Cardiac septum (tissue), 1 donor: ENCODE measurements around the gene TAP2. TPM values are rescaled to one million over a fixed set of nuclear protein-coding genes. Genes with fewer than 3 reads are reported as not detected.
A peak's percentile ranks its signal among the peaks of the same experiment; 100 is the strongest.

ENCODE experiments used
- DNase-seq: peaks from one replicate; pipeline ENCODE4 v3.0.0-alpha.2; 2020; ENCODE audit warnings: low spot score
- intact Hi-C: fragments of 100-400 bp; cut with DNase I; formaldehyde crosslinking; loops from one replicate; pipeline ENCODE4 v1.14.0; 2022
- total RNA-seq: library from RNA; stranded (reverse); fragmentation: NEBNext Ultra II Directional; extraction: Animal tissue kit (Norgen Biotek cat#: 25700); gene quantifications from one replicate; pipeline ENCODE4 v1.2.1, GENCODE V29; 2021
- donor health status: DM: no; HTN: no; CAD: no.

Gene TAP2
- total RNA-seq, 1 donor from 2014 or later, result 12.7 TPM

DNA sequence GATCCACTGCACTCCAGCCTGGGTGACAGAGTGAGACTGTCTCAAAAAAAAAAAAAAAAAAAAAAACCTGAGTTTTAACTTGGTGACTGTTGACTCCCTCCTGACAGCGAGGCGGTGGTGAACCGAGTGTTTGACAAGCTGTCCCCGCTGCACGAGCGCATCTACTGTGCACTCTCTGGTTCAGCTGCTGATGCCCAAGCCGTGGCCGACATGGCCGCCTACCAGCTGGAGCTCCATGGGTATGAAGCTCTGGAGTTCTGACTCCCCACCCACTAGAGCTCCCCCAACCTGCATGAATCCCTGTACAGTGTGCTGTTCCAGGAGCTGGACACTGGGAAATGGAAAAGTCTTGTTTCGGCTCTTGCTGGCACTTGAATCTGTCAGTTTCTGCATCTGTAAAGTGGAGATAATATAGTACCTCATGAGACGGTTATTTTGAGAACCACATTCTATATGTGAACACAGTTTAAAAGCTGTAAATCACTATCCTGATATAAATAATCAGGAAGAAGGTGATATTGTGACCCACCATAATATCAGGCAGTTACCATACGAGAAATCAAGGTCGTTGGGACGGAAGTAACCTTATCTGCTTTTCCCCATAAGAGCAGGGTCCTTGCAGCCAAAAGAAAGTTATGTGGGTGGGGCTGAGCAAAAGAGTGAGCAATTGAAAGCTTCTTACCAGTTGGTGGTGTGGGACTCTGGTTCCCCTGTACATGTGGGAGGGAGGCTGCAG lies 18.8 kb upstream of the TAP2 start:
- no peak for DNase-seq

DNA sequence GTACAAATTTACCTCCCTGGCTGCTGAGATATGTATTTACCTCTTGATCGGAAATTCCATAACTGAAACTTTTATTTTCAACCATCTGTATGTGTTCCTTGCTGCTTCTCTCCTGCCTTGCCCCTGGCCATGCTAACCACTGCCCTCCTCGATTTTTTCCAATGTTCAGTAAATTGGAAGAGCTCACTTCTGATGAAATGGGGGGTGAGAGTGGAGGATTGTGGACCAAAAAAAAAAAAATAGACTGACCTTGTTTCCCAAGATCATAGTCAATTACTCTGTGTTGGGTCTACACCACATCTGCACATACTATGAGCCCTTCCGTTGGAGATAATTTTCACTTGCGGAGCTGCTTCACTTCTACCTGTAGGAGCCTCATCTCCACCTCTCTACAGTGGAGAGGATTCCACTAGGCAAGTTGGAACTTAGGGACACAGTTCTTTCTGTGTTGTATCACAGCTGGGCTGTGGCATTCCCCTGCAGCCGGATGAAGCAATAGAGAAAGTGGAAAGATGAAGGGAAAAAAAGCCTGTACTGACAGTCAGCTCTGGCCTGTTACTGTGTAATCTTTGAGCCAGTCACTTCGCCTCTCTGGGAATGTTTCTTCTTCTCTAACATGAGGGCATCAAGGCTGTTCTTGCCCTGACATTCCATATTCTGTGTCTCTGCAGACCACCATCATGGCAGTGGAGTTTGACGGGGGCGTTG lies 17.1 kb upstream of the TAP2 start:
- DNase-seq, result no peak
- intact Hi-C loops, result no loop called here

More for the DNA sequence above, 18.8 kb upstream of the TAP2 start:
- intact Hi-C loops, result no loop called here

- peak; percentile 85 for DNase-seq
- intact Hi-C loops, result no loop called here
These were observed 16.0 kb upstream of the TAP2 start for GRCh38 chr6:32854376-32855178.

DNA sequence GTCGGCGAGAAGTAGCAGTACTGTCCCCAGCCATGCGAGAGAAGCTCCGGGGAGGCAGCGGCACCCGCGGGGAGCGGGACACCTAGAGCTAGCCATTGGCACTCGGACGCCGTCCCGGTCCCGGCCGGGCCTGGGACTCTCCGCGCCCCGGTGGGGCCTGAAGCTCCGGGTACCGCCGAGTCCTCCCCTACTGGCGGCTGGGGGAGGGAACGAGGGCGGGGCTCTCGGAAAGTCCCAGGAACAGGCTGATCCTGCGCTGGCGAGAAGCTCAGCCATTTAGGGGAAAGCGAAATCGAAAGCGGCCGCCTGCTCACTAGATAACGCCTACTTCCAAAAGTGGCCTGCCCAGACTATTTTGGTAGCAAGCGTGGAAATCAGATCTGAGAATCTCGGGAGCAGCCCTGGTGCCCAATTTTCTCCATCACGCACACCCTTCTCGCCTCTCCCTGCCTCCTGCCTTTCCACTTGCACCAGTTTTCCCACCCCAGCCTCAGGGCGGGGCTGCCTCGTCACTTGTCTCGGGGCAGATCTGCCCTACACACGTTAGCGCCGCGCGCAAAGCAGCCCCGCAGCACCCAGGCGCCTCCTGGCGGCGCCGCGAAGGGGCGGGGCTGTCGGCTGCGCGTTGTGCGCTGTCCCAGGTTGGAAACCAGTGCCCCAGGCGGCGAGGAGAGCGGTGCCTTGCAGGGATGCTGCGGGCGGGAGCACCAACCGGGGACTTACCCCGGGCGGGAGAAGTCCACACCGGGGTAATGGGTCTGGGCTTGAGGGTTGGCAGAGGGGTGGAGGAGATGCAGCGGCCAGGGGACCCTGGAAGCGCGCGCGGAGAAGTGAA lies 15.2 kb upstream of the TAP2 start, which contains the start of the genes PSMB9 and TAP1:
Gene PSMB9, plus strand, starts transcription at position 652 of the 835 bp plus-strand sequence. Its CDS starts 38 bp downstream, at position 690.
Gene TAP1, minus strand, starts transcription at position 164 of the 835 bp plus-strand sequence. Its CDS starts 68 bp downstream, at position 96.
- intact Hi-C loops, result loop anchor here (1.0 to 2.0 kb wide), 3 partner anchors 9 to 115 kb away; partner anchors contain the start of genes BRD2, PSMB8 and TAP2
- DNase-seq, result peak; percentile 99

GRCh38 chr6:32852844-32853540 lies 14.5 kb upstream of the TAP2 start:
- intact Hi-C loops, result loop anchor here (1.0 to 2.0 kb wide), 3 partner anchors 9 to 116 kb away; partner anchors contain the start of genes BRD2, PSMB8 and TAP2
- DNase-seq, result peak; percentile 80

DNA sequence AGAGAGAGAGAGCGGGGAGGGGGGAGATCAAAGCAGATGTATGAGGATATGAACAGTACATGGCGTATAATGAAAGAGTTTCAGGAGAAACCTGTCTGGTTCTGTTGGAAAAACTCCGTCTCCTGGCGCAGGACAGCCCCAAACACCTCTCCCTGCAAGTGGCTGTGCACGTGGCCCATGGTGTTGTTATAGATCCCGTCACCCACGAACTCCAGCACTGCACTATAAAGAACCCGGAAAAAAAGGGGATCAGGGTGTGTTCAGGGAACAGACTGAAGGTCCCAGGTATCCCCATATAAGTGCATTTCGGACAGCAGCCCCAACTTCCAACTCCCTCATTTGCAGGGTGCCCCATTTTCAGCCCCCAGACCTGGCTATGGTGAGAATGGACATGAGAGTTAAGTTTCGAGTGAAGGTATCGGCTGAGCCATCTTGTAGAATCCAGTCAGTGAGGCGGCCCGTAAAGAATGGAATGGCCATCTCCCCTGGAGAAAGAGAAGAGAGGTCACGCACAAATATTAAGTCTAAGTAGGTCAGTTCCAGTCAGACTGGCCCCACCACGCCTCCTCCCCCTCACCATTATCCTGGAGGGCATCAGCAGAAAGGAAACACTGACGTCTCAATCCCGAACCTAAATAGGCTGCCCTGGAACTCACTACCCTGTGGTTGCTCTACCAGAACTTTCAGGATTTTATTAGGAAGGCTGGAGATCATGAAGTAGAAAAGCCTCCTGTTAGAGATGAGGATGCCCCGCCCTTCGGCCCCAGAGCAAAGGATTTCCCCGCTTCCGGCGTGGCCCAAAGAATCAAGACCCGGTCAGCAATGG lies 13.7 kb upstream of the TAP2 start:
- intact Hi-C loops, result loop anchor here (2.0 kb wide), 1 partner anchor 117 kb away; the partner anchor contains the start of gene BRD2
- peak; percentile 81 for DNase-seq

DNA sequence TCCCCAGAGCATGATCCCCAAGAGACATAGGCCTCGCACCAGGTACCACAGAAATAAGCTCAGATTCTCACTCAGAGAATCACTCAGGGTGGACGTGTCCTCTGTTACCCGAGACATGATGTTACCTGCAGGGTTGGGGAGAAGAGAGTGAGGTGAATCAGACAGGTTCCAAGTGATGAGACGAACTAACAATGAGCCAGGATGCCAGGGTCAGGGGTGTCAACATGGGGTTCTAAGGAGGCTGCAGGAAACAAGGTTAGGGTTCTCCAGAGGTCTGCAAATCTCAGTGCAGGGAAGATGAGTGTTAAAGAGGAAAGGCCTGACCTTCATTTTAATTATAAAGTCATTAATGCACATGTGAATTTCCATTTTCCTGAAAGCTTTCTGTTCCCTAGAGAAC lies 12.5 kb upstream of the TAP2 start:
- intact Hi-C loops, result no loop called here

DNA sequence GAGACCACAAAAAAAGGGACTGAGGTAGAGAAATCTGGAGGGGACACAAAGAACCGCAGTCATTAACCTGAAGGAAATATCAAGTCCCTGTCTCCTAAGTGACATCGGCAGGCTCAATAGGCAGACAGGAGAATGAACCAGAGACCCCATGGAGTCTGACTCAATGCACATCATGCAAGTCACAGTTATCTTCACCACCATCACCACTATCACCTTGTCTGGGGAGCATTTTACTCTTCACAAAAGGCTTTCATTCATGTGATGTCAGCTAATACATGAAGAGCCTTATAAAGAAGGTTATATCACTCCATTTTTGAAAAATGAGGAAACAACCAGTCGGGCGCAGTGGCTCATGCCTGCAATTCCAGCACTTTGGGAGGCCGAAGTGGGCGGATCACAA lies 10.6 kb upstream of the TAP2 start:
- no peak for DNase-seq
- intact Hi-C loops, result no loop called here

More for the DNA sequence above, 12.5 kb upstream of the TAP2 start:
- DNase-seq, result no peak

DNA sequence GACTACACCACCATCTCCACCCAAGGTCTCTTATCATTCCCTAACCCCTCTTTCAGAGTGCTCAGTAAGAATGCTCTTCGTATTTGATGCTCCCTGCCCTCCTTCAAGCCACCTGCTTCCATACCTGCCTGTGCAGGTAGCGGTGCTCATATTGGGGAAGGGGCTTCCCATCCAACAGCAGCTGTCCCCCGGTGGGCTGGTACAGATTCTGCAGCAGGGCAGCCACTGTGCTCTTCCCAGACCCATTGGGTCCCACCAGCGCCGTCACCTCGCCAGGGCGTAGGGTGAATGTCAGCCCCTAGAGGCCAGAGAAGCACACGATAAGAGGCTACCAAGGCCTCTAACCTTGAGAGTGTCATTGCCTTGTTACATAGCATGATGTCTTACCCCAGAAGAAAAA lies 9.3 kb upstream of the TAP2 start:
- intact Hi-C loops, result no loop called here
- DNase-seq, result no peak

DNA sequence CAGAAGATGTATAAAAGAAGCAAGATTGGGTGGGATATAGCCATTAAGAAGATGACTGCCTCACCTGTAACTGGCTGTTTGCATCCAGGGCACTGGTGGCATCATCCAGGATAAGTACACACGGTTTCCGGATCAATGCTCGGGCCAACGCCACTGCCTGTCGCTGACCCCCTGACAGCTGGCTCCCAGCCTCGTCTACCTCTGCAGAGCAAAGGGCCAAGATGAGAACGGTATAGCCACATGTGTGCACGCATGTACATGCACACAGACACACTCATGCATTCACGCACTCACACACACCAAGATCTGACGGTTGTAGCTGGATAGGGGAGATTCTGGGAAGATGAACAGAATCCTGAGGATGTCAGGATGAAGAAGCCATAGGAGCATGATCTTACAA lies 8.5 kb upstream of the TAP2 start:
- no peak for DNase-seq
- intact Hi-C loops, result no loop called here

GRCh38 chr6:32845384-32845884 lies 6.9 kb upstream of the TAP2 start:
- intact Hi-C loops, result no loop called here
- DNase-seq, result peak; percentile 90

DNA sequence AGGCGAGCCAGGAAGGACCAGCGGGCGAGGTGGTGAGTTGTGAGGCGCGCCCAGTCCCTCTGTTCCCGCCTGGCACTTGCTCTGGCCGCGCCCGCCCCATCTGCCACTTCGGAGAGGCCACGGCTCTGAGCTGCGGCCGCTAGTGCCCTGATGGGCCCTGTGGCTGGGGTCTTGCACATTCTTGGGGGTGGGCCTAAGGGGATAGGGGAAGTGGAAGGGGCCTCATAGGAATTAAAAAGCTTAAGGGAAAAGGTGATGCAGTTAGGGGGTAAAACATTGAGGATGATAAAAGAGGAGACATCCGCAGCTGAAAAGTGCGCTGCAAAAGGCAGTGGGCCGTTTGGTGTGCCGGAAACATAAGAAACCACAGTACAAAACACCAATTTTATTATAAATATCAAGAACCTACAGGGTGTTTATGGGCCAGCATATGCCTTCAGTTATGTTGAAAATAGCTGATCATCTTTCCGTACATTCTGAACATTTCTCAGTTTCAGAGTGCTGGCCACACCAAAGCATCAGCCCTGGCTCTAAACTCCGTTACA lies 6.4 kb upstream of the TAP2 start:
- intact Hi-C loops, result loop anchor here (1.0 kb wide), 1 partner anchor 8 kb away; the partner anchor contains the start of gene TAP1
- DNase-seq, result no peak

DNA sequence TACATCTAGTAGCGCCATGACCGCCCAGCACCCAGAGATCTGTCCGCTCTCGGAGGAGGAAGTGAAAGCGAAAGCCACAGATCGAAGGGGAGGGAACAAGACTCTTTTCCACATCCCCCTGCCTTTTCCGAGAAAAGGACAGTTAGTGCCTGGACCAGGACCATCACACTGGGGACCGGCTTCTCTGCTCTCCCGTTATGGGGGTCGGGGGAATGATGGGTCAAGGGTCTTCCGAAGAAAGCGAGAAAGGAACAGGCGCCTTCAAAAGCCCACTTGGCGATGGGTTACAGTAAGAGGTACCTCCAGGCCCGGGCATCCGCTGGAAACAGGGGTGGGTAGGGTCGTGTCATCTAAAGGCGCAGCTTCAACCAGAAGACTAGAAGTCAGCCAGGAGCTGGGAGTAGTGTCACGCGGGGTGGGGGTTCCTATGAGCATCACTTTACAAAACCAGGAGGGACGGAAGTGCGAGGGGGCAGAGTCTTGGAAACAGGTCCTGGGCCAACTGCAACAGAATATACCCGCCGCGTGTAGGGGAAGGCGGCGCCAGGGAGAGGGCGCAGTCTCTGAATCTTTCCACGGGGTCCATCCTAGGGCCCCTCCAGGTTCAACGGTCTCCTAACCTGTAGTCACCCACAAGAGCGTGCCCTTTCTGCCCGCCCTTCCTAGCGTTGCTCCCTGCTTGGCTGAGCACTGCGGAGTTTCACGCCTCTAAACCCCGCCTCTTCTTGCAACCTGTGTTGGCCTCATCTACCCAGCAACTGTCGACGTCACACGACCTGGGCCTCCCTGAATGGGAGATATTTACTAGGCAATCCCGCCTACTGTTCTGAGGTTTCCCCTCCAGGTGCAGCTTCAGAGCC lies 5.7 kb upstream of the TAP2 start, which contains the start of gene PSMB8:
Gene PSMB8, minus strand, starts transcription at position 69 of the 860 bp plus-strand sequence. Its CDS starts 51 bp downstream, at position 18.
- DNase-seq, result peak; percentile 98
- intact Hi-C loops, result loop anchor here (1.0 kb wide), 1 partner anchor 9 kb away; the partner anchor contains the start of gene TAP1

GRCh38 chr6:32843331-32843978 lies 4.9 kb upstream of the TAP2 start:
- intact Hi-C loops, result no loop called here
- no peak for DNase-seq

DNA sequence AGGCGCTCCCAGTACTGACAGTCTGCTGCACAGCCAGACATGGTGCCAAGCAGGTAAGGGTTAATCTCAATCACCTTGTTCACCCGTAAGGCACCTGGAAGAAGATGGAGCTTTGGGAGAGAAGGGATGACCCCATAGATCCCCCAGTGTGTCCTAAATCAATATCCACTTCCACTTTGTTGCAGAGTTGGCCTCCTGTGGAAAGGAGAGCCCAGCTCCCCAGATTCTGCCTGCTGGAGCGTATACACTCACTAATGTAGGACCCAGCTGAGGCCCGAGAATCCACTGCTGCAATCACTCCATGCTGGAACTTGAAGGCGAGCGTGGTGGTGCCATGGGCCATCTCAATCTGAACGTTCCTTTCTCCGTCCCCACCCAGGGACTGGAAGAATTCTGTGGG lies 4.2 kb upstream of the TAP2 start:
- intact Hi-C loops, result no loop called here
- no peak for DNase-seq
